Inferior parietal cortex (tissue), 1 donor: Measurements from ENCODE around the gene B4GALT5.

ENCODE experiments used
- DNase-seq: peaks from one replicate; pipeline ENCODE4 v3.0.0-alpha.2; 2016; ENCODE audit errors: extremely low spot score

The B4GALT5 gene

DNA sequence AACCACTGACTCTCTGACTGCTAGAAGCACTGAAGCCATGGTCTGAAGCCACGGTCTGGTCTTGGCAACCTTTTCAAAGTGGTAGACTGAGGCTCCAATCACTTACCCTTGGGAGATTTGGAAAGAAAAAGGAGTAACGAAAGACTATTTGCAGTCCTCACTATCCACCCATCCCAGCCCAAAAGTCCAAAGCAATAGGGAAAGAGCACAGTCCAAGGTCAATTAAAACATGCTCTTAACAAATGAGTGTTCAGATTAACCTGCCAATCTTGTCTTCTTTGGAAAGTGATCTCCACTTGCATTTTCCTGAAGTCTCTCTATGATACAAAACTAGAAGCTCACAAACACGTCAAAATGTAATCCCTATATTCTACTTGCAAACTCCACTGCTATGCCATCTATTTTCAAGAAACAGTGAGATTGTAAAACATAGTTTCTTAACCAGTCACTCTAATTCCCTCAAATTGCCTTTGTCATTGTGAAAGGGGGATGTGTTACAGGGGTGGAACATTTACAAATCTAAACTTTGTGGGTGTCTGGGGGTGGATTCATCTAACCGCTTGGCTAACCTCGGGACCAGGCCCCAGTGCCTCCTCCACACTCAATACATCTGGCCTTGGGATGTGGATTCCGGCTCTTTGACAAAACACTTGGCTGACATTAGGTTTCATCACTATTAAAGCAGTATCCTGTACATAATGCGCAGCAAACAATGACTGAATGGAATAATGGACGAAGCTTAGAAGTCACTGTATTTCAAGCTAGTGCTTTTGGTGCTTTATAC, 56.4 kb downstream of the B4GALT5 start:
- no peak for DNase-seq

DNA sequence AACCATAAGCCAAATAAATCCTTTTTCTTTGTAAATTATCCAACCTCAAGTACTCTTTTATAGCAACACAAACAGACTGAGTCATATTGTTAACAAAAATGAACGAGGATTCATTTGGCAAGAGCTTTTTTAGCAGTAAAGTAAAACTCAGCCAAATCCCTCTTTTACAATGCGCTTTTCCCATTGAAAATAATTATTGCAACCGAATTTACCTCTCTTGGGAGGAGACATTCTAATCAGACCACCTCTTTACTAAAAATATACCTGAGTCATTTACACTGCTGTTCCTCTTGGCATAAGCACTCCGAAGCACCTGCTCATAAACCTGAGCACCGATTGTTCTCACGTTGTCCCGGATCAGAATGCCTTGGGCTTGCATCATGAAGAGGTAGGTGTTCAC, 57.4 kb downstream of the B4GALT5 start:
- DNase-seq, result no peak

DNA sequence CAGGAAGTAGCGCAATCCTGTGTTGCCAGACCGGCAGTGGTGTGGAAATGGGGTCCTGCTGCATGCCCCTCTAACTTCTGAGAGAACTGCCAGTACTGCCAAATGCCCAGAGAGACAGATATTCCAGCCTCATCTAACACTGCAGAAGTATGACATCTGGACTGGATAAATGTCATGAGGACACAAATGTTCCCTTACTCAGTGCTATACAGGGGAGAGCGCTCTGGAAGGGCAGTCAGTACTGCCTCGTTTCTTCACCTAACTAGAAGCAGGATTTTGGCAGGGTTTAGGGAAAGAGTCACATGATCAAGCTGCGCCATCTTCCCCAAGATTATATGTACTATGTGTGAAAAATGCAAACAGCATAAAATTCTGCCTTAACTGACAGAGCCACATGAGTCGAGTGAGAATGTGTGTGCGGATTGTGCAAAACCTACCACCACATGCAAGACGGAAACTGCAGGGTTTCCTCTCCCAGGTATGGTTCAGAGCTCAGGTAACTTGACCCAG, 59.7 kb downstream of the B4GALT5 start:
- DNase-seq, result no peak

DNA sequence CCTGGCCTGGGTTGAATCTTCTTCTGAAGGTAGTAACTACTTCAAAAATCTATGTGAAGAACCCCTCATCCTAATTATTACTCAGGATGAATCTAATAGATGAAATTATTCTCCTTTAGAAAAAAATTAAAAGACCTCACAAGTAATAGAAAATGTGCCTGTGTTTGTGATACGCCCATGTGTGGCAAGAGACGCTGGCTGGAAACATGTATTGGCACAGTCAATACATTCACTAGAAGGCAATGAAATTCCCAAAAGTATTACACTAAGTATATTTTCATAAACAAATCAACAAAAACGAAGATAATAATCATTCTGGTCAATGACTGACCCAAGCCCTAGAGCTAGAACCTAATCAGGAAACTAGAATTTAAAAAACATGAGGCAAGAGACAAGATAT, 64.0 kb downstream of the B4GALT5 start:
- no peak for DNase-seq

DNA sequence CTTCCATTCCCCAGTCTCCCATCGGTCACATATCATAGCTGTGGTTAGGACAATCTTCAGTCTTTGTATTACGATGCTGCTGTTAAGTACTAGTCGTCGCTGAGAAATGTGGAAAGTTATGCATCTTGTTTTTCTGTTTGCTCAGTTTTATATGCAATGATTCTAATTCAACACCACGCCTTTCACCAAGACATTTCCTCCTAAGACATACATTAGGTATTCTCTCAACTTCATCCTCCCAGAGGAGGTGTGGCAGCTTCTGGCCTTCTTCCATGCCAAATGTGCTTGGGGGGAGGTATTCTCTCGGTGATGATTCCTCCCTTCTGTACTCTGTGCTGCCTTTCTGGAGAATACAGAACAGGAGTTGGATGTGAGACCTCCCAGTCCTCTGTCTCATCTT, 66.1 kb downstream of the B4GALT5 start:
- no peak for DNase-seq

DNA sequence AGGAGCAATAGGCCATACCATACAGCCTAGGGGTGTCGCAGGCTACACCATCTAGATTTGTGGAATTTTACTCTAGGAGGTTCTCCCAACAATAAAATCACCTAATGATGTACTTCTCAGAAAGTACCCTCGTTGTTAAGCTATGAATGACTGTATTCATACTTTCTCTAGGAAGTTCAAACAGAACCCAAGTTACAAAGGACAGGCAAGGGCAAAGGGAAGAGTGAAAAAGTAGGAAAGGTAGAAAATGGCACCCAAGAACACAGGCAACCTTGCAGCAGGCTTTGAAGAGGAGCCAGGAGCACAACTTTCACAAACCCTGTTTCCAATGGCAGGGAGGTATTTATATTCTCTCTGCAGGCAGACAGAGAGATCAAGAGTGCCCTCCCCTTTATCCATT, 67.2 kb downstream of the B4GALT5 start:
- no peak for DNase-seq

DNA sequence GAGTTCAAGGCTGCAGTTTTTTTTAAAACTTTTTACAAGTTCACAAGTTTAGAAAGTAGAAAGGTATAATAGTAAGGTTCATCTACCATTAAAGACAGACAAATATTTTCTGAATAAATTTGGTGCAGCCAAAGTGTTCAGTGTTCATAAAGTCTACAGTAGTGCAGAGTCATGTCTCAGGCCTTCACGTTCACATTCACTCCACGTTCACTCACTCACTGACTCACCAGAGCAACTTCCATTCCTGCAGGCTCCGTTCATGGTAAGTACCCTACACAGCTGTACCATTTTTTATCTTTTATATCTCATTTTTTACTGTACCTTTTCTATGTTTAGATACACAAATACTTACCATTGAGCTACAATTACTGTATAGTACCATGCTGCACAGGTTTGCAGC, 67.6 kb downstream of the B4GALT5 start:
- no peak for DNase-seq

DNA sequence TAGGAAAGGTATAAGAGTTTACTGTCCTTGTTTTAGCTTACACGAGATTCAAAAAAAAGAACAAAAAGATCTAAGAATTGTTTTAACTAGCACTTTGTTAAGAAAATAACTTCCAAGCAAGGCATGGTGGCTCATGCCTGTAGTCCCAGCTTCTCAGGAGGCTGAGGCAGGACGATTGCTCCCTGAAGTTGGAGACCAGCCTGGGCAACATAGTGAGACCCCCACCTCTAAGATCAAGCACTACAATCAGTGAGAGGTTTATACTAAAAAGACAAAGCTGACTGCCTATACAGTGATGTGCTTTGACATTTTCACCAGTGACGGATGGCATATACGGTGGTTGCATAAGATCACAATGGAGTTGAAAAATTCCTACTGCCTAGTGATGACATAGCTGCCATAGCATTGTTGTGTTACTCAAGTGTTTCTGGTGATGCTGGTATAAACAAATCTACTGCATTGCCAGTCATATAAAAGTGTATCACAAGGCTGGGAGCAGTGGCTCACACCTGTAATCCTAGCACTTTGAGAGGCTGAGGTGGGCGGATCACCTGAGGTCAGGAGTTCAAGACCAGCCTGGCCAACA, 68.6 kb downstream of the B4GALT5 start:
- DNase-seq, result no peak

DNA sequence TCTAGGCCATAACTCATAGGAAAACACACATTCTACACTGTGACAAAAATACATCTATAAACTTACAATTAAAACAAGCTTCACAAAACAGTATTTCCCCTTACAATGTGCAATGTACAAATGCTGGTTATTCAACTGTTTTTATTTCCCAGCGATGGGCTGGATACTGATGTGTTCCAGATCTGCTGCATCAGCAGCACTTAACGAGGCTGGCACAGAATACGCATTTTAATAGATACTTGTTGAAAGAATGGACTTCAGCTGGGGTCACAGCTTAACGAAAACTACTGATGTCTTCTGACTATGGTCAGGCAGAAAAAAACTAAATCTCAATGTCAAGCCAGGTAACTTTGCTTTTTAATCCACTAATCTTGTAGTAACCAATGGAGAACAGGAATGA, 70.9 kb downstream of the B4GALT5 start:
- no peak for DNase-seq

DNA sequence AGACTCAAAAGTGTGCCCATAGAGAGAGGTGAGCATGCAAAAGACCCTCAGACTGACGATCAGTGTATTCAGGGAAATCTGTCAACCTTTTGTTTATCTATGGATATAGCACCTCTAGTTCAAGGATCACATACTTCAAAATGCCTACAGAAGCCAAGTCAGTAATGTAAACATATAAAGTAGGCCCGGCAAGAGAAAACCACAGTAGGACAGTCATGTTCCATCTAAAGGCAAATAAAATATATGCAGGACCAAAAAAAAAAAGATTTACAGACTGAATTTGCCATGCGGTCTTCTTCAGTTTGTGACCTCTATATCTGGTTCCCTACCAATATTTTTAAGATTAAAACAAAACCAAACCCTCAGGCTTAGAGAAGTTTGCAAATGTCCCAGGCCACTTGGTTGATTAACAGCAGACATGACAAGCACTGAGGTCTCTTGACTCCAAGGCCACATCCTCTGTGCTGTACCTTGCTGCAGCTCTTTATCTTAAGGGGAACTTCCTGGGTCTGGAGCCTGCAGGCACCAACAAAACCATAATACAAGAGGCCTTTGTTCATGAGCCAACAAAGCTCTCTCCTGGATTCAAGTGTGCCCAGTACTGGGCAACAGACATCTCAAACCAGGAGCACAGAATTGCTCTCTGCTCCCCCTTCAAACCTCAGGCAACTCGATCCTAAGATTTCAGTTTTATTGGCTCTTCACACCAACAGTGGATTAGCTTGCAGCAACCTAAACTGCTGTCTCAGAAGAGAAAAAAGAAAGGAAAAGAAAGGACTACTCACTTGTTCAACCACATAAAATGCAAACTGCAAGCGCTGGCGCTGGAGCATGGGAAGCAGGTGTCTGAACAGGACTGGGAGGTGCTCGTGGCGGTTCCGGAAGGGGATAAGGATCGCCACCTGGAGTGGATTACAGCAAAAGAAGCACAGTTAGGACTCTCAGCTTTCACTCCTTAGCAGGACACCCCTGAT, 71.7 kb downstream of the B4GALT5 start:
- no peak for DNase-seq

DNA sequence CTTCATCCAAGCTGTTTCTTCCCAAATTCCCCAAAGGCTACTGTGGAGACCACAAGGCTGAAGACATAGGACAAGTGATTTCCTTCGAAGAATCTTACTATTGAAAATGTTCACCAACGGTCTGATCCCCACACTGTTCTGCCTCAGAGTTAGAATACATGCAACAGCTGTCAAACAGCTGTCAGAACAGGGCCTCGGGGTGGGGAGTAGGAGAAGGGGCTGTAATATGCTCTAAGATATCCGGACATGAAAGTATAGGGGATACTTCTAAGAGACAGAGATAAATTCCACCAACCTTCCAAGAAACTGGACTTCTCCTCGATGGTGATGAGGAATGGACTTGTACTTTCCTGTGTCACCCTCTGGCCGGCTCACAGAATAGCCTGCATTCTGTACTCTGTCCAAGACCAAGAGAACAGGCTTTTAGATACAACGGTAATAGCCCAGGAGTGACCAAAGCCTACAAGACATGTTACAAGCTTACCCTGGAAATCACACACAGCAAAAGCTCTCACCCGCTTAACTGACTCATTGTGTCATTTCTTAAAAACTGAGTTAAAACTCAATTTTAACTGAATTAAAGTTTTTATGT, 76.5 kb downstream of the B4GALT5 start:
- DNase-seq, result no peak

DNA sequence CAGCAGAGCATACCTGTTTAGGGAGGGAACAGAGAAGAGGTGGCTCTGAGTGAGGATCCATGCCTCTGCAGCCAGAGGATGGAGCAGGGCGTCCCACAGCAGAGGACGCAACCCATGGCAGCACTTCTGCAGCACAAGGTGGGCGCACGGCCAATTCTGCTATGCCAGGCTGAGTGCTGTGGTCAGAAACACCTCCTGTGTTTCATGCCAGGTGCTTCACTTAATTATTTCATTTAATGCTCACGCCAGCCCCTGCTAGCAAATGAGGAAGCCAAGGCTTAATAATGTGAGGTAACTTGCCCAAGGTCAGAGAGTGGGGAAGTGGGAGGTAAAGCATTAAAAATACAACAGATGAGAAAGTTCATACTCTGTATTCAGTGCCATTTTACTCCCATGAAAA, 77.2 kb downstream of the B4GALT5 start:
- no peak for DNase-seq

DNA sequence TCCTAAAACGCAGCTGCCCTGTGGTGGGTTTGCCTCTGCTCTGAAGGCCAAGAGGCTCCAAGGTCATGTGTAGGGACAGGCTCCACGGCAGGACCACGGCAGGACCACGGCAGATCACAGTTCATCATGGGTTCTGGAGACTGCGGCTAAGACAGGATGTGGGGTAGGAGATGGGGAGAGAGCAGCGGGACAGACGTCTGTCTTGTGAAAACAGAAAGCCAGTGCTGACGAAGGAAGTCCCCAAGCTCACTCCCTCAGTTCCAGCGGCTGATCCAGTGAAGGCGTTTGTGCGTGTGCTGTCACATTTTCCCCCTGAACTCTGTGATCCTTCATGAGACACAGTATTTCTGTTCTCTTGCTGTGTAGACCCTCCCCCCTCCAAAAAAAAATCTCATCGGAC, 77.8 kb downstream of the B4GALT5 start:
- no peak for DNase-seq

DNA sequence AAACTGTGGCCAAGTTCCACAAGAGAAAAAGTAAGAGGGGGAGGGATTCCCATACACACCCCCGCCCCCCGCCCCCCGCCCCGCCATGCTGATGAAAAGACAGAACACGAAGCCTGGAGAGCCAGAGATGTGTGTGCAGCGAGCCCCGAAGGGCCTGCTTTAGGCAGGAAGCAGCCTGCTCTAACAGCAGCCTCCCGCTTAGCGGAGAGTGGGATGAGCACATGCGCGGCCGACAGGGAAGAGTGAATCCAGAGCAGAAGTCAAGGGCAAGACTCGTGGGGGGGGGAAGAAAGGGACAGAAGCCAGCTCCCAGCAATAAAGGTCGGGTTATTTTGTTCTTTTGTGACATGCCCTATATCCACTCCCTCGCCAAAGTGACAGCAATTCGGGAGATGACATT, 78.5 kb downstream of the B4GALT5 start:
- DNase-seq, result no peak

DNA sequence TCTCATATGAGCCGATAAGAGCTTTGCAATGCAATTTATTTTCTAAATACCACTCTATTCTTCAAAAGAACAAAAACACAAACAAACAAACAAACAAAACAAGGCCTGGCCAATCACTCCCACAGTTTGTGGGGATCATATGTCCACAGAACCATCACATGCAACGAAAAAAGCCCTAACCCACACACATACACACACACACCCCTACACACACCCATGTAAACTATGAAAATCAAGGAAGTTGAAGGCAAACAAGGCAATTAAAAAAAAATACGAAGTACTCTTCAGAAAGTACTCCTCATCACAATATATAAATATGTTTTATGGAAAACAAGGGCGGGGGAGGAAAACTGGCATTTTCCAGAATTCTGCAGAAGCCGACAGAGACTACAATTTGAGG, 79.6 kb downstream of the B4GALT5 start:
- DNase-seq, result no peak

DNA sequence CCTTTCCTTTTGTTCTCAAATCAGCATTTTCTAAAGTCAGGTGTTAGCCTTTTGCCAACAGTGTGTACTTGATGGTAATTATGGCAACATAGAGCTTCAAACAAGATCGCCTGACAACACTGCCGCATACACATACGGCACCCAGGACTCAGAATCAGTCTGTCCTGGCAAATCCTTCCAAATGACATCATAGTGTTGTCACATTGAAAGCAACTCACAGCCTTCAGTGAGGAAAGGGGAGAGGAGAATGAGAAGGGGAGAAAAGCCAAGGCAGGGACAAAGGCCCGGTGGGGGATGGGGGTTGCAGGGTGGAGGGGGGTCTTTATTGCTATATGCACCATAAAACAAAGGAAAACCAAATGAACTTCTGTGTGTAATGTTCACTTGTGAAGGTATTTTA, 80.0 kb downstream of the B4GALT5 start:
- DNase-seq, result no peak

DNA sequence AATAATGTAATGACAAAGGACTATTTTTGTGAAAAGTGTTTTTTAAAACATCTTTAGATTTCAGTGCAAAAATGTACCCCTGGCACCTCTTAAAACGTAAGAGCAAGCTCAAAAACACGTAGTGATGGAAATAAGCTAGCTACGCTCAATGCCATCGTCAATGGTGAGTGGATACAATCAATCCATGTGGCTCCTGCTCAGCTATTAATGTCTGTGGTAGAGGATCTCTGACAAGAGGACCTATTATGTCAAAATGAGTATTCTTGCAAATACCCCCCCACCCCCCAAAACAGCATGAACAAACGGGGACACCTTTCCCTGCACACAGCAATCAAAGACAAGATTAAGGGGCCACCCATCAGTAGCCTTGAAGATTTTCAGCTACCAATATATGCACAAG, 80.7 kb downstream of the B4GALT5 start:
- DNase-seq, result no peak

DNA sequence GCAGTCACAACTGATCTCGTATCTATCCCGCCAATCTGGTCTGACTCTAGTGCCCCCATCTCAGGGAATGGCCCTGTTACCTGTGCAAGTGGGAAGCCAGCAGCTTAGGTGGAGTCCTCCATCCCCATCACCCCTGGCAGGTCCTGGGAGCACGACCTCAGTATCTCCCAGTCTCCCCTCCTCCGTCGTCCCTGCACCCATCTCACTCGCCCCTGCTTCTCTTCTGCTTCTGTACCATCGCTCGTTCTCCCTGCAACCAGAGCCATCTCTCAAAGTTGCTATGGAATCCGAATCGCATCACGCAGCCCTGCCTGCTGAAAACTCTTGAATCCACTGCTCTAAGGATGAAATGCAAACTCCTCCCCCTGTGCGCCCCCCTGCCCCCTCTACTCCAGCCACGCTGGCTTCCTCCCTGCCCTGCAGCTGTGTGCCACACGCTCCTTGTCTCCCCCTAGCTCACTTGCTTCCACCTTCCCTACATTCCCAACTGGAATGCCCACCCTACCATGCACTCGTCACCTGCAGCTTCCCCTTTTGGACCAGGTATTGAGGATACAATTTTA, 81.7 kb downstream of the B4GALT5 start:
- no peak for DNase-seq

DNA sequence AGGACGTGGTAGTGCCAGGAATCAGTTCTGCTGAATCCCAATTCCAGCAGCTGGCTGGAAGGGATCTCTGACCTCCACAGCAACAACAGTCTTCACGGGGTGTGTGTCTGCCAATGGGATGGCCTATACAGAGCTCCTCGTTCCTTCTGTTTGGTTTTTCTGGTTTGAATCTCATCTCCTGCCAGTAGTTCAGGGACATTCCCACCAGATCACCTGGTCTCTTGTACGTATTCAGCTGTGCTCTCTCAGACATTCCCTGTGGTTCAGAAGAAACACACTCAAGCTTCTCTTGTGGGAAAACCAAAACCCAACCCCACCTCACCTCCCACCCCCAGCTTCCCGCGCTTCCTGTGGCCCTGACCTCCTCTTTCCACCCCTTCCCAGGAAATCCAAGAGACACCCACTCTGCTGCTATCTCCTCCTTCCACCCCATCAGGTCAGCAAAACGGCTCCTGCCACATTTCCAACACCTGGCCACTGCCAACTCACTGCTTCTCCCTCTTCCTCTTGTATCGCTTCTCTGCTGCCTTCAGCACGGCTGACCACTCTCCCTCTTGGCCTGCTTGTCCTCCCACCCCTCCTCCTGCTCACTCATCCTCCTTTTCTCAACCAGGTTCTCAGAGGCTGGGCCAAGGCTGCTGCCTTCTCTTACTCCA, 82.5 kb downstream of the B4GALT5 start:
- DNase-seq, result no peak

DNA sequence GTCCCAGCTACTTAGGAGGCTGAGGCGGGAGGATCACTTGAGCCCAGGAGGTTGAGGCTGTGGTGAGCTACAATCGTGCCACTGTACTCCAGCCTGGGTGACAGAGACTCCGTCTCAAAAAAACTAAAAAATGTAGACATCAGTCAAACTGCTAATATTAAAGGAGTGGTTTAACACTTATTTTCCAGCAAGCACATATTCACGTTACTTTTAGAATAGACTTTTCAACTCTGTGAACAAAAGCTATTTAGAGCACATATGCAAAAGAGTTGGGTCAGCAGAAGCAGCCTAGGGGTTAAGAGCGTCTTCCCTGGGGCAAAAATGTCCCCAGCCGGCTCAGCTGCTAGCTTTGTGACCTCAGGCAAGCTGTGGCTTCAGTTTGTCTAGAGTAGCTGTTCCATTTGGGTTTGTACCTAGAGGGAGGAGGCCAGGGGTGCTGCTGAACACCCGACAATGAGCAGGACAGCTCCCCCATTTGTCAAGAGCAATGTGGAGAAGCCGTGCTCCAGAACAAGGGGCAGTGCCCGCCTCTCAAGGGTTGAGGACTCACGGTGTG, 83.2 kb downstream of the B4GALT5 start:
- no peak for DNase-seq

DNA sequence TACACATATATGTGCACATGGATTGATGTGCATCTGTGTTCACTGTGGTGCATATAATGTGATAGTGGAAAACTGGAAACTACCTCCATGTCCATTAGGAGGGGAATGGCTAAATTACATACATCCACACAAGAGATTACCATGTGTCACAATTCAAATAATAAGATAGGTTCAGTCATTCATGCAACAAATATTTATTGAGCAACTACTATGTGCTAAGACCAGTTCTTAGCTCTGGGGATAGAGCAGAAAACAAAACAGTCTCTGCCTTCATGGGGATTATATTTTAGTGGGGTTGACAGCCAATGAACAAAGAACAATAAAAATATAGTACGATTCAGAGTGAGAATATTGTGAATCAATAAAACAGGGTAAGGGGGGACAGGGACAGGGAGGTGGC, 84.1 kb downstream of the B4GALT5 start:
- no peak for DNase-seq
